ENCODE measurements around the gene SULT1A1.
"Not testable (repeated sequence)": the region's sequence is repeated elsewhere in the genome, so short reads cannot be mapped to it uniquely, and the experiment has no call there.

The SULT1A1 gene

GRCh38 chr16:28602529-28602928, 7.3 kb downstream of the SULT1A1 start:
- Mint-ChIP-seq H3K36me3 (ENCODE audit: low read depth) (no peaks in the 10 kb centered on the region), H3K27ac (no peak overlapping the region), H3K4me1 (ENCODE audit: low read depth) (no peaks in the 10 kb centered on the region), H3K9me3 (no peaks in the 10 kb centered on the region), H3K4me3 (no peak overlapping the region), H3K27me3 (ENCODE audit: low read depth) (no peaks in the 10 kb centered on the region)
- no peak for DNase-seq (ENCODE audit: low spot score)

- not testable (repeated sequence) for DNase-seq (ENCODE audit: low spot score)
Measured at GRCh38 chr16:28602062-28602461, 7.8 kb downstream of the SULT1A1 start.

GRCh38 chr16:28601589-28601988, 8.3 kb downstream of the SULT1A1 start:
- H3K9me3 Mint-ChIP-seq; H3K27me3 Mint-ChIP-seq (ENCODE audit: low read depth); H3K36me3 Mint-ChIP-seq (ENCODE audit: low read depth); H3K4me1 Mint-ChIP-seq (ENCODE audit: low read depth); H3K27ac Mint-ChIP-seq; DNase-seq (ENCODE audit: low spot score); H3K4me3 Mint-ChIP-seq: not testable (repeated sequence)

More at GRCh38 chr16:28602062-28602461, 7.8 kb downstream of the SULT1A1 start:
- H3K36me3 Mint-ChIP-seq (ENCODE audit: low read depth); H3K27me3 Mint-ChIP-seq (ENCODE audit: low read depth); H3K4me1 Mint-ChIP-seq (ENCODE audit: low read depth); H3K4me3 Mint-ChIP-seq; H3K27ac Mint-ChIP-seq; H3K9me3 Mint-ChIP-seq: not testable (repeated sequence)

- H3K4me1 Mint-ChIP-seq (ENCODE audit: low read depth); H3K9me3 Mint-ChIP-seq; DNase-seq (ENCODE audit: low spot score); H3K27me3 Mint-ChIP-seq (ENCODE audit: low read depth); H3K27ac Mint-ChIP-seq; H3K36me3 Mint-ChIP-seq (ENCODE audit: low read depth); H3K4me3 Mint-ChIP-seq: not testable (repeated sequence)
Measured at GRCh38 chr16:28600965-28601364, 8.9 kb downstream of the SULT1A1 start.

GRCh38 chr16:28599377-28600285, 10.2 kb downstream of the SULT1A1 start:
- H3K4me1 Mint-ChIP-seq (ENCODE audit: low read depth); H3K9me3 Mint-ChIP-seq: not testable (repeated sequence)

GRCh38 chr16:28597692-28598261, 12.1 kb downstream of the SULT1A1 start:
- Mint-ChIP-seq H3K27ac (no peak overlapping the region), H3K36me3 (ENCODE audit: low read depth) (no peaks in the 10 kb centered on the region), H3K27me3 (ENCODE audit: low read depth) (no peaks in the 10 kb centered on the region), H3K9me3 (no peaks in the 10 kb centered on the region), H3K4me1 (ENCODE audit: low read depth) (no peaks in the 10 kb centered on the region), H3K4me3 (no peak overlapping the region)
- no peak for DNase-seq (ENCODE audit: low spot score)

More at GRCh38 chr16:28599377-28600285, 10.2 kb downstream of the SULT1A1 start:
- not testable (repeated sequence) for H3K27me3 Mint-ChIP-seq (ENCODE audit: low read depth); H3K36me3 Mint-ChIP-seq (ENCODE audit: low read depth); DNase-seq (ENCODE audit: low spot score); H3K4me3 Mint-ChIP-seq; H3K27ac Mint-ChIP-seq

- Mint-ChIP-seq H3K36me3 (ENCODE audit: low read depth) (no peaks in the 10 kb centered on the region), H3K9me3 (no peaks in the 10 kb centered on the region), H3K4me3 (no peak within 1 kb of the TSS), H3K4me1 (ENCODE audit: low read depth) (no peaks in the 10 kb centered on the region), H3K27ac (no peak within 1 kb of the TSS), H3K27me3 (ENCODE audit: low read depth) (no peaks in the 10 kb centered on the region)
- no peak for DNase-seq (ENCODE audit: low spot score)
Measured at GRCh38 chr16:28596840-28597691, 12.8 kb downstream of the SULT1A1 start, which contains the start of gene SULT1A2. TSS of gene SULT1A2 (minus strand) at chr16:28597050. CDS start at chr16:28595930, 1,120 bp downstream.

- no peak for DNase-seq (ENCODE audit: low spot score)
- Mint-ChIP-seq H3K4me1 (ENCODE audit: low read depth) (no peaks in the 10 kb centered on the region), H3K36me3 (ENCODE audit: low read depth) (peaks cover 3% of the 10 kb centered on the region), H3K4me3 (no peak overlapping the region), H3K27ac (no peak overlapping the region), H3K9me3 (no peaks in the 10 kb centered on the region), H3K27me3 (ENCODE audit: low read depth) (no peaks in the 10 kb centered on the region)
Measured at GRCh38 chr16:28596115-28596630, 13.7 kb downstream of the SULT1A1 start.

GRCh38 chr16:28595451-28595850, 14.4 kb downstream of the SULT1A1 start:
- not testable (repeated sequence) for H3K4me1 Mint-ChIP-seq (ENCODE audit: low read depth); H3K36me3 Mint-ChIP-seq (ENCODE audit: low read depth); H3K27me3 Mint-ChIP-seq (ENCODE audit: low read depth); H3K27ac Mint-ChIP-seq; DNase-seq (ENCODE audit: low spot score); H3K4me3 Mint-ChIP-seq; H3K9me3 Mint-ChIP-seq

- no peak for DNase-seq (ENCODE audit: low spot score)
- H3K27me3 Mint-ChIP-seq (ENCODE audit: low read depth) = no peaks in the 10 kb centered on the region
- H3K27ac Mint-ChIP-seq = no peak overlapping the region
- H3K36me3 Mint-ChIP-seq (ENCODE audit: low read depth) = peaks cover 12% of the 10 kb centered on the region
- H3K4me1 Mint-ChIP-seq (ENCODE audit: low read depth) = no peaks in the 10 kb centered on the region
- H3K9me3 Mint-ChIP-seq = no peaks in the 10 kb centered on the region
- no peak overlapping the region for H3K4me3 Mint-ChIP-seq
Measured at GRCh38 chr16:28592979-28593553, 16.8 kb downstream of the SULT1A1 start.

- H3K4me1 Mint-ChIP-seq (ENCODE audit: low read depth) = no peaks in the 10 kb centered on the region
- no peaks in the 10 kb centered on the region for H3K9me3 Mint-ChIP-seq
- no peak for DNase-seq (ENCODE audit: low spot score)
- peaks cover 12% of the 10 kb centered on the region for H3K36me3 Mint-ChIP-seq (ENCODE audit: low read depth)
- H3K4me3 Mint-ChIP-seq = no peak overlapping the region
- no peaks in the 10 kb centered on the region for H3K27me3 Mint-ChIP-seq (ENCODE audit: low read depth)
- H3K27ac Mint-ChIP-seq = no peak overlapping the region
Measured at GRCh38 chr16:28592511-28592910, 17.3 kb downstream of the SULT1A1 start.

GRCh38 chr16:28591355-28591754, 18.5 kb downstream of the SULT1A1 start:
- no peaks in the 10 kb centered on the region for H3K27me3 Mint-ChIP-seq (ENCODE audit: low read depth)
- H3K4me3 Mint-ChIP-seq = no peak overlapping the region
- no peaks in the 10 kb centered on the region for H3K4me1 Mint-ChIP-seq (ENCODE audit: low read depth)
- no peak for DNase-seq (ENCODE audit: low spot score)
- no peaks in the 10 kb centered on the region for H3K9me3 Mint-ChIP-seq
- peaks cover 18% of the 10 kb centered on the region for H3K36me3 Mint-ChIP-seq (ENCODE audit: low read depth)
- no peak overlapping the region for H3K27ac Mint-ChIP-seq
